K562 (cell line): ENCODE data around the gene AEN. TPM values are rescaled to one million over a fixed set of nuclear protein-coding genes. Genes with fewer than 3 reads are reported as not detected.

Experiments
- ATAC-seq: fragments of 200-7000 bp; cut with Tn5 transposase; 3 replicates; pipeline ENCODE4 v1.9.1; 2020; ENCODE audit warnings: moderate library complexity
- BruUV-seq: library from RNA; stranded (reverse); fragments of 400-500 nt; replicated peaks from 2 replicates; lab custom pipeline; 2021; lab: Mats Ljungman, UMichigan
- CTCF ChIA-PET: fragments of 300-600 bp; formaldehyde crosslinking; extraction: SDS; loops from one replicate; lab custom pipeline; 2021; ENCODE audit warnings: low intra/inter-chr PET ratio; lab: Yijun Ruan, JAX
- POLR2A ChIA-PET: fragments of 300-600, 350-650 bp; sonication (Branson Sonifier 250); formaldehyde crosslinking; extraction: SDS; loops from one replicate; lab custom pipeline; 2021; ENCODE audit warnings: antibody characterized with exemption, inconsistent platforms; lab: Yijun Ruan, JAX
- DNase-seq, 4 experiments: peaks; one replicate each; pipeline versions ENCODE4 v3.0.0 to v3.0.0-alpha.2; 2011 to 2018; ENCODE audit warnings: low spot score in 3 of 4, mixed read lengths in 3 of 4; ENCODE audit errors: extremely low read depth in 1 of 4
- FAIRE-seq: peaks from 2 replicates; lab custom pipeline; 2011; peaks lifted over from hg19 to GRCh38; lab: Jason Lieb, UNC
- H2AFZ ChIP-seq: 2 replicates; pipeline ENCODE4 v1.6.0; 2011; ENCODE audit warnings: low read depth, low read length, control low read depth, inconsistent platforms
- H3K27ac ChIP-seq: fragments of 200-600 bp; 3 replicates; pipeline ENCODE4 v1.8.0; 2011; ENCODE audit warnings: low read depth, mild to moderate bottlenecking, control low read depth, inconsistent platforms, low read length, moderate library complexity, mixed read lengths; ENCODE audit errors: extremely low read depth
- H3K27me3 ChIP-seq, 2 experiments: fragments of 300-600 bp in 1 of 2; 2 replicates in 1 of 2; 3 replicates in 1 of 2; pipeline versions ENCODE4 v1.6.0 to v1.8.0; 2011; ENCODE audit warnings: inconsistent platforms in 2 of 2, low read length in 2 of 2, mild to moderate bottlenecking in 1 of 2, mixed read lengths in 1 of 2, moderate library complexity in 1 of 2; ENCODE audit not compliant: control insufficient read depth in 2 of 2, insufficient read depth in 2 of 2
- H3K36me3 ChIP-seq: fragments of 300-600 bp; 3 replicates; pipeline ENCODE4 v1.8.0; 2011; ENCODE audit warnings: mild to moderate bottlenecking, low read length, inconsistent platforms; ENCODE audit not compliant: control insufficient read depth, insufficient read depth
- H3K4me1 ChIP-seq, 2 experiments: fragments of 200-600 bp in 1 of 2; replicated peaks in 1 of 2; 2 replicates in 1 of 2; 3 replicates in 1 of 2; pipeline versions ENCODE4 v1.5.1 to v1.8.0; 2011; ENCODE audit warnings: inconsistent platforms in 2 of 2, low read length in 2 of 2, mild to moderate bottlenecking in 1 of 2, mixed read lengths in 1 of 2, moderate library complexity in 1 of 2; ENCODE audit not compliant: control insufficient read depth in 2 of 2, insufficient read depth in 2 of 2
- H3K4me2 ChIP-seq: 2 replicates; pipeline ENCODE4 v1.6.1; 2011; ENCODE audit warnings: low read length, control low read depth, inconsistent platforms, mixed read lengths; ENCODE audit not compliant: insufficient read depth
- H3K4me3 ChIP-seq: fragments of 200-600 bp; sonication (generic), shearing (Covaris generic); 2 replicates; pipeline ENCODE4 v1.5.1; 2016; ENCODE audit warnings: control low read depth, inconsistent platforms
- H3K79me2 ChIP-seq: fragments of 200-600 bp; 3 replicates; pipeline ENCODE4 v1.8.0; 2011; ENCODE audit warnings: low read length, inconsistent platforms; ENCODE audit not compliant: control insufficient read depth, insufficient read depth
- H3K9ac ChIP-seq, 2 experiments: 2 replicates each; pipeline versions ENCODE4 v1.6.0 to v1.6.1; 2011; ENCODE audit warnings: low read depth in 2 of 2, low read length in 2 of 2, control low read depth in 1 of 2, inconsistent platforms in 1 of 2, mild to moderate bottlenecking in 1 of 2, mixed read lengths in 1 of 2; ENCODE audit not compliant: insufficient read depth in 1 of 2
- H3K9me1 ChIP-seq: one replicate; pipeline ENCODE4 v1.6.0; 2011; ENCODE audit warnings: inconsistent platforms, mild to moderate bottlenecking, low read length, moderate library complexity; ENCODE audit not compliant: control insufficient read depth, insufficient read depth
- H3K9me3 ChIP-seq: replicated peaks from 2 replicates; pipeline ENCODE4 v1.5.1; 2011; ENCODE audit warnings: low read depth, low read length, inconsistent platforms; ENCODE audit not compliant: control insufficient read depth, insufficient read depth
- H4K20me1 ChIP-seq: replicated peaks from 2 replicates; pipeline ENCODE4 v1.6.1; 2011; ENCODE audit warnings: low read length, inconsistent platforms, mixed read lengths; ENCODE audit not compliant: control insufficient read depth, insufficient read depth
- ESRRA ChIP-seq: fragments of 450-650 bp; IDR thresholded peaks from 2 replicates; pipeline ENCODE4 v1.6.1; 2014; ENCODE audit warnings: low read depth, mild to moderate bottlenecking, moderate library complexity, borderline replicate concordance
- SPI1 ChIP-seq: IDR thresholded peaks from 2 replicates; pipeline ENCODE4 v1.6.1; 2011; ENCODE audit warnings: low read depth, low read length, control low read depth, borderline replicate concordance
- ZMIZ1 ChIP-seq, 2 experiments: fragments of 150-350 bp in 1 of 2; IDR thresholded peaks; 2 replicates each; pipeline ENCODE4 v1.6.1; 2012 to 2016; ENCODE audit warnings: low read depth in 2 of 2, low read length in 2 of 2, mild to moderate bottlenecking in 1 of 2, moderate library complexity in 1 of 2
- WGBS: fragments of 100-300 bp; shearing (Covaris generic); methylation state at CpG from one replicate; pipeline ENCODE4 v1.1.6; 2016; ENCODE audit warnings: low coverage, mixed read lengths; ENCODE audit not compliant: insufficient coverage; ENCODE audit errors: missing lambda C conversion rate; 5-methylcytosine and 5-hydroxymethylcytosine counted together
- in situ Hi-C: fragments of 300-500 bp; cut with MboI; formaldehyde crosslinking; loops from 4 replicates; pipeline ENCODE4 v1.15.0; 2018; ENCODE audit warnings: inconsistent platforms, mixed read lengths
- intact Hi-C: fragments of 100-400 bp; cut with micrococcal nuclease; formaldehyde crosslinking; loops from 2 replicates; pipeline ENCODE4 v1.14.2; 2022
- polyA plus RNA-seq, 8 experiments: library from polyadenylated mRNA; depleted of rRNA in 4 of 8; stranded (reverse) in 5 of 8; unstranded in 3 of 8; fragments of >200 nt; fragmentation: Nextera tagmentation in 2 of 8; fragmentation: Illumina TruSeq in 1 of 8; extraction: Ambion mirVana in 2 of 8; extraction: Trizol in 1 of 8; gene quantifications; 2 replicates each; pipeline versions ENCODE4 v1.2.1 to v1.2.3, GENCODE V29; 2011 to 2014; ENCODE audit warnings: inconsistent platforms in 1 of 8, missing spikeins in 1 of 8
- total RNA-seq, 7 experiments: library from RNA; depleted of rRNA in 6 of 7; stranded (reverse); fragments of >200 nt in 6 of 7; fragmentation: Illumina TruSeq in 2 of 7; extraction: Trizol in 2 of 7; gene quantifications; 2 replicates each; pipeline versions ENCODE4 v1.2.1 to v1.2.3, GENCODE V29; 2011 to 2021; ENCODE audit warnings: low replicate concordance in 1 of 7
- TF ChIP-seq, protein P1 (sequence below): fragments of 250-450 bp; sonication (Bioruptor Pico); IDR thresholded peaks from 2 replicates; pipeline ENCODE4 v1.5.0; 2021
- TF ChIP-seq, protein P2 (sequence below): fragments of 250-450 bp; sonication (Bioruptor Pico); IDR thresholded peaks from 2 replicates; pipeline ENCODE4 v1.8.0; 2021; ENCODE audit warnings: moderate library complexity, mild to moderate bottlenecking, inconsistent platforms

The AEN gene
- total and polyA plus RNA-seq, 9 of the 15 experiments (the other 6 are each of a cell fraction or from before 2014, with no cell fraction given), result 9.0 to 51.0 (median 32.8) TPM

DNA sequence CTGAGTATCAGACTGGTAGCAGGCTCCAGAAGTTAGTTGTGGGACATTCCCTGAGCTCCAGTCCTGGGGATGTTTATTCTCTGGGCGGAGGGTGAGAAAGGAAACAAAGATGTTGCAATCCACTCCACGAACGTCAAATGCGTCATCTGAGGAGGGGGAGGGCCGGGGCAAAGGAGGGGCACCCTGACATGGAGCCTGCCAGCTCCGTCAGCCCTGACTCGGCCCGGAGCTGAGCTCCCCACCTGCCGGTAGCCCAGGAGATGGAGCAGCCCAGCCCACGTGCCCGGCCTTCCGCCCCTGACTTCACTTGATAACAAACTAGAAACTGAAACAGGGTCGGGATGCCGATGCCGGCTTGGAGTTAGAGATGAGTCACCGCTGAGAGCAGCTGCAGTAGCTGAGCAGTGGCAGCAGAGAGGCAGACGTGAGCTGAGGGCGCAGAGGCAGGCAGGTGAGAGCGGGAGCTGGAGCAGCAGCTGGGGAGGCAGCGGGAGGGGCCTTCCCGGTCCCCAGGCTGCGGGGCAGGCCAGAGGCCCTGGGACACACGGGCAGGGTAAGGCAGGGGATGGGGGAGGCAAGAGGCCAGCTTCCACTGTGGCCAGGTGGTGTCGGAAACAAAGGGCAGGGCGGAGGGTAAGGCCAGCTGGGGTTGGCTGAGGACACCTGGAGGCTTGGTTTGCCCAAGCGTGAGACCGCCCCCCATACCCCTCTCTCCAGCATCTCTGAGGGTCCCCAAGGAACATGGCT lies 17.7 kb downstream of the AEN start, which contains the start of gene ISG20 (continued):
- TF ChIP-seq ZMIZ1 (IDR thresholded peaks at IDR 0.05; ENCODE audit: low read depth in 2 of 2, low read length in 2 of 2), result peak in 1 of 2 experiments; percentile 78; a peak in 1 of 4 replicates
- peak; percentile 37; the same call in 1 of the 2 replicates for TF ChIP-seq ESRRA
- TF ChIP-seq, protein P1, sequence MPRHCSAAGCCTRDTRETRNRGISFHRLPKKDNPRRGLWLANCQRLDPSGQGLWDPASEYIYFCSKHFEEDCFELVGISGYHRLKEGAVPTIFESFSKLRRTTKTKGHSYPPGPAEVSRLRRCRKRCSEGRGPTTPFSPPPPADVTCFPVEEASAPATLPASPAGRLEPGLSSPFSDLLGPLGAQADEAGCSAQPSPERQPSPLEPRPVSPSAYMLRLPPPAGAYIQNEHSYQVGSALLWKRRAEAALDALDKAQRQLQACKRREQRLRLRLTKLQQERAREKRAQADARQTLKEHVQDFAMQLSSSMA (CRISPR knock-in tag), result no peak
- TF ChIP-seq, all 486 proteins: peak for 174

DNA sequence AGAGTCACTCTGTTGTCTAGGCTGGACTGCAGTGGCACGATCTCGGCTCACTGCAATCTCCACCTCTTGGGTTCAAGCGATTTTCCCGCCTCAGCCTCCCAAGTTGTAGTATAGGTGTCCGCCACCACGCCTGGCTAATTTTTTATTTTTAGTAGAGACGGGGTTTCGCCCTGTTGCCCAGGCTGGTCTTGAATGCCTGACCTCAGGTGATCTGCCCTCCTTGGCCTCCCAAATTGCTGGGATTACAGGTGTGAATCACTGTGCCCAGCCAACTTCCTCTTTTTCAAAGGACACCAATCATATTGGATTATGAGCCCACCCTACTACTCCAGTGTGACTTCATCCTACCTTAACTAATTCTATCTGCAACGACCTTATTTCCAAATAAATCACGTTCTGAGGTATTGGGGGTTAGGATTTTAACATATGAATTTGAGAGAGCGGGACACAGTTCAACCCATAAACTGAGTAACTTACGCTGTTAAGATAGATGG lies 20.9 kb downstream of the AEN start:
- BruUV-seq, result no TSS peak
- Histone ChIP-seq H4K20me1 (no peaks in the 10 kb centered on the region), H3K9me1 (no peaks in the 10 kb centered on the region), H3K4me1 (peaks cover 16 to 17% of the 10 kb centered on the region in 2 experiments; a peak in 4 of 5 replicates), H3K27me3 (peaks cover 0 to 14% of the 10 kb centered on the region in 2 experiments; a peak in 3 of 5 replicates), H3K79me2 (no peaks in the 10 kb centered on the region), H3K27ac (no peak overlapping the region), H2AFZ (no peak overlapping the region), H3K36me3 (no peaks in the 10 kb centered on the region), H3K4me2 (no peak overlapping the region), H3K9me3 (no peaks in the 10 kb centered on the region), H3K4me3 (no peak overlapping the region), H3K9ac (no peak overlapping the region)
- intact Hi-C loops (no loop called here), in situ Hi-C loops (no loop called here)
- no peak for DNase-seq
- ATAC-seq, result no peak
- FAIRE-seq, result no peak
- TF ChIP-seq, protein P2, sequence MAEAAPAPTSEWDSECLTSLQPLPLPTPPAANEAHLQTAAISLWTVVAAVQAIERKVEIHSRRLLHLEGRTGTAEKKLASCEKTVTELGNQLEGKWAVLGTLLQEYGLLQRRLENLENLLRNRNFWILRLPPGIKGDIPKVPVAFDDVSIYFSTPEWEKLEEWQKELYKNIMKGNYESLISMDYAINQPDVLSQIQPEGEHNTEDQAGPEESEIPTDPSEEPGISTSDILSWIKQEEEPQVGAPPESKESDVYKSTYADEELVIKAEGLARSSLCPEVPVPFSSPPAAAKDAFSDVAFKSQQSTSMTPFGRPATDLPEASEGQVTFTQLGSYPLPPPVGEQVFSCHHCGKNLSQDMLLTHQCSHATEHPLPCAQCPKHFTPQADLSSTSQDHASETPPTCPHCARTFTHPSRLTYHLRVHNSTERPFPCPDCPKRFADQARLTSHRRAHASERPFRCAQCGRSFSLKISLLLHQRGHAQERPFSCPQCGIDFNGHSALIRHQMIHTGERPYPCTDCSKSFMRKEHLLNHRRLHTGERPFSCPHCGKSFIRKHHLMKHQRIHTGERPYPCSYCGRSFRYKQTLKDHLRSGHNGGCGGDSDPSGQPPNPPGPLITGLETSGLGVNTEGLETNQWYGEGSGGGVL (CRISPR knock-in tag), result no peak
- TF ChIP-seq SPI1, result 0 out of 2 replicates have a peak, but pooled peaks have one; percentile 29
- ChIA-PET CTCF (no interaction called here), POLR2A (no interaction called here)
- 49% methylated on average over 8 of the region's 12 CpGs for WGBS
